Measurements from ENCODE around the gene SHISA4. TPM values are rescaled to one million over a fixed set of nuclear protein-coding genes. Genes with fewer than 3 reads are reported as not detected.

The SHISA4 gene
- total RNA-seq, 2 donors from 2014 or later: 0.94 to 0.97 TPM

- H3K27me3 Mint-ChIP-seq (ENCODE audit: low read depth): peaks cover 10% of the 10 kb centered on the region
- H3K36me3 Mint-ChIP-seq (ENCODE audit: insufficient read depth in 2 of 2): no peaks in the 10 kb centered on the region
- H3K4me3 Mint-ChIP-seq: no peak overlapping the region
- H3K9me3 Mint-ChIP-seq: no peaks in the 10 kb centered on the region
- DNase-seq: no peak
- no peak overlapping the region for H3K27ac Mint-ChIP-seq
- H3K4me1 Mint-ChIP-seq (ENCODE audit: low read depth): no peaks in the 10 kb centered on the region
- no peak for ATAC-seq (replicated peaks in 1 of 2)
Measured at GRCh38 chr1:201911826-201912571, 23.3 kb downstream of the SHISA4 start.

GRCh38 chr1:201912832-201913231 is 24.1 kb downstream of the SHISA4 start:
- peaks cover 10% of the 10 kb centered on the region for H3K27me3 Mint-ChIP-seq (ENCODE audit: low read depth)
- no peaks in the 10 kb centered on the region for H3K36me3 Mint-ChIP-seq (ENCODE audit: insufficient read depth in 2 of 2)
- H3K4me1 Mint-ChIP-seq (ENCODE audit: low read depth): no peaks in the 10 kb centered on the region
- ATAC-seq (replicated peaks in 1 of 2) (no peak), DNase-seq (no peak)
- H3K9me3 Mint-ChIP-seq: no peaks in the 10 kb centered on the region
- H3K4me3 Mint-ChIP-seq: no peak overlapping the region
- no peak overlapping the region for H3K27ac Mint-ChIP-seq

- DNase-seq (no peak), ATAC-seq (replicated peaks in 1 of 2) (no peak)
- H3K9me3 Mint-ChIP-seq: no peaks in the 10 kb centered on the region
- H3K36me3 Mint-ChIP-seq (ENCODE audit: insufficient read depth in 2 of 2): no peaks in the 10 kb centered on the region
- H3K27ac Mint-ChIP-seq: no peak overlapping the region
- no peaks in the 10 kb centered on the region for H3K4me1 Mint-ChIP-seq (ENCODE audit: low read depth)
- no peak overlapping the region for H3K4me3 Mint-ChIP-seq
- H3K27me3 Mint-ChIP-seq (ENCODE audit: low read depth): peaks cover 20% of the 10 kb centered on the region
Measured at GRCh38 chr1:201914456-201915235, 25.9 kb downstream of the SHISA4 start.

GRCh38 chr1:201916649-201917249 is 28.1 kb downstream of the SHISA4 start:
- peaks cover 20% of the 10 kb centered on the region for H3K27me3 Mint-ChIP-seq (ENCODE audit: low read depth)
- no peak overlapping the region for H3K4me3 Mint-ChIP-seq
- no peaks in the 10 kb centered on the region for H3K36me3 Mint-ChIP-seq (ENCODE audit: insufficient read depth in 2 of 2)
- peak in 1 of 2 donors; percentile 69 for ATAC-seq (replicated peaks in 1 of 2)
- no peak overlapping the region for H3K27ac Mint-ChIP-seq
- no peak for DNase-seq
- H3K4me1 Mint-ChIP-seq (ENCODE audit: low read depth): no peaks in the 10 kb centered on the region
- no peaks in the 10 kb centered on the region for H3K9me3 Mint-ChIP-seq

- Mint-ChIP-seq H3K4me1 (ENCODE audit: low read depth) (no peaks in the 10 kb centered on the region), H3K4me3 (no peak overlapping the region)
- DNase-seq: no peak
Measured at GRCh38 chr1:201917362-201918033, 28.8 kb downstream of the SHISA4 start.

GRCh38 chr1:201918343-201918742 is 29.6 kb downstream of the SHISA4 start:
- Mint-ChIP-seq H3K9me3 (no peaks in the 10 kb centered on the region), H3K4me3 (no peak overlapping the region), H3K27me3 (ENCODE audit: low read depth) (peaks cover 20% of the 10 kb centered on the region), H3K4me1 (ENCODE audit: low read depth) (no peaks in the 10 kb centered on the region), H3K36me3 (ENCODE audit: insufficient read depth in 2 of 2) (no peaks in the 10 kb centered on the region), H3K27ac (no peak overlapping the region)
- DNase-seq: no peak
- no peak for ATAC-seq (replicated peaks in 1 of 2)

More at GRCh38 chr1:201917362-201918033, 28.8 kb downstream of the SHISA4 start:
- ATAC-seq (replicated peaks in 1 of 2): no peak
- Mint-ChIP-seq H3K27me3 (ENCODE audit: low read depth) (peaks cover 20% of the 10 kb centered on the region), H3K9me3 (no peaks in the 10 kb centered on the region), H3K36me3 (ENCODE audit: insufficient read depth in 2 of 2) (no peaks in the 10 kb centered on the region), H3K27ac (no peak overlapping the region)

- Mint-ChIP-seq H3K4me3 (no peak overlapping the region), H3K27ac (no peak overlapping the region), H3K9me3 (no peaks in the 10 kb centered on the region), H3K27me3 (ENCODE audit: low read depth) (peaks cover 19% of the 10 kb centered on the region), H3K36me3 (ENCODE audit: insufficient read depth in 2 of 2) (no peaks in the 10 kb centered on the region), H3K4me1 (ENCODE audit: low read depth) (no peaks in the 10 kb centered on the region)
- no peak for ATAC-seq (replicated peaks in 1 of 2)
- no peak for DNase-seq
Measured at GRCh38 chr1:201921952-201922558, 33.4 kb downstream of the SHISA4 start.

- Mint-ChIP-seq H3K4me1 (ENCODE audit: low read depth) (no peaks in the 10 kb centered on the region), H3K9me3 (no peaks in the 10 kb centered on the region), H3K36me3 (ENCODE audit: insufficient read depth in 2 of 2) (no peaks in the 10 kb centered on the region), H3K4me3 (no peak overlapping the region), H3K27me3 (ENCODE audit: low read depth) (peaks cover 8% of the 10 kb centered on the region), H3K27ac (no peak overlapping the region)
- DNase-seq (no peak), ATAC-seq (replicated peaks in 1 of 2) (no peak)
Measured at GRCh38 chr1:201925301-201925567, 36.5 kb downstream of the SHISA4 start.

- Mint-ChIP-seq H3K27me3 (ENCODE audit: low read depth) (peaks cover 8% of the 10 kb centered on the region), H3K27ac (no peak overlapping the region), H3K36me3 (ENCODE audit: insufficient read depth in 2 of 2) (no peaks in the 10 kb centered on the region), H3K4me1 (ENCODE audit: low read depth) (no peaks in the 10 kb centered on the region), H3K4me3 (no peak overlapping the region), H3K9me3 (no peaks in the 10 kb centered on the region)
- ATAC-seq (replicated peaks in 1 of 2) (no peak), DNase-seq (no peak)
Measured at GRCh38 chr1:201925981-201926645, 37.4 kb downstream of the SHISA4 start.

GRCh38 chr1:201928266-201928665 is 39.6 kb downstream of the SHISA4 start:
- Mint-ChIP-seq H3K27me3 (ENCODE audit: low read depth) (peaks cover 8% of the 10 kb centered on the region), H3K27ac (no peak overlapping the region), H3K9me3 (no peaks in the 10 kb centered on the region), H3K36me3 (ENCODE audit: insufficient read depth in 2 of 2) (no peaks in the 10 kb centered on the region), H3K4me1 (ENCODE audit: low read depth) (no peaks in the 10 kb centered on the region), H3K4me3 (no peak overlapping the region)
- DNase-seq (no peak), ATAC-seq (replicated peaks in 1 of 2) (no peak)

- DNase-seq (no peak), ATAC-seq (replicated peaks in 1 of 2) (no peak)
- no peak overlapping the region for H3K27ac Mint-ChIP-seq
- H3K4me1 Mint-ChIP-seq (ENCODE audit: low read depth): no peaks in the 10 kb centered on the region
- H3K4me3 Mint-ChIP-seq: no peak overlapping the region
- peaks cover 19% of the 10 kb centered on the region for H3K27me3 Mint-ChIP-seq (ENCODE audit: low read depth)
- no peaks in the 10 kb centered on the region for H3K36me3 Mint-ChIP-seq (ENCODE audit: insufficient read depth in 2 of 2)
- no peaks in the 10 kb centered on the region for H3K9me3 Mint-ChIP-seq
Measured at GRCh38 chr1:201930137-201930536, 41.4 kb downstream of the SHISA4 start.

- H3K27me3 Mint-ChIP-seq (ENCODE audit: low read depth): peaks cover 20% of the 10 kb centered on the region
- H3K9me3 Mint-ChIP-seq: no peaks in the 10 kb centered on the region
- no peaks in the 10 kb centered on the region for H3K4me1 Mint-ChIP-seq (ENCODE audit: low read depth)
- H3K27ac Mint-ChIP-seq: no peak overlapping the region
- H3K4me3 Mint-ChIP-seq: no peak overlapping the region
- H3K36me3 Mint-ChIP-seq (ENCODE audit: insufficient read depth in 2 of 2): no peaks in the 10 kb centered on the region
- DNase-seq: no peak
- no peak for ATAC-seq (replicated peaks in 1 of 2)
Measured at GRCh38 chr1:201930803-201931202, 42.1 kb downstream of the SHISA4 start.
